T-helper 2 cell (primary cell): ENCODE data around the gene FGF22.
A peak's percentile ranks its signal among the peaks of the same experiment; 100 is the strongest.
"Not testable (repeated sequence)": the region's sequence is repeated elsewhere in the genome, so short reads cannot be mapped to it uniquely, and the experiment has no call there.

Experiments
- DNase-seq, 5 experiments: peaks; one replicate each; pipeline versions ENCODE4 v3.0.0 to v3.0.0-alpha.2; 2012 to 2022

The FGF22 gene

DNA sequence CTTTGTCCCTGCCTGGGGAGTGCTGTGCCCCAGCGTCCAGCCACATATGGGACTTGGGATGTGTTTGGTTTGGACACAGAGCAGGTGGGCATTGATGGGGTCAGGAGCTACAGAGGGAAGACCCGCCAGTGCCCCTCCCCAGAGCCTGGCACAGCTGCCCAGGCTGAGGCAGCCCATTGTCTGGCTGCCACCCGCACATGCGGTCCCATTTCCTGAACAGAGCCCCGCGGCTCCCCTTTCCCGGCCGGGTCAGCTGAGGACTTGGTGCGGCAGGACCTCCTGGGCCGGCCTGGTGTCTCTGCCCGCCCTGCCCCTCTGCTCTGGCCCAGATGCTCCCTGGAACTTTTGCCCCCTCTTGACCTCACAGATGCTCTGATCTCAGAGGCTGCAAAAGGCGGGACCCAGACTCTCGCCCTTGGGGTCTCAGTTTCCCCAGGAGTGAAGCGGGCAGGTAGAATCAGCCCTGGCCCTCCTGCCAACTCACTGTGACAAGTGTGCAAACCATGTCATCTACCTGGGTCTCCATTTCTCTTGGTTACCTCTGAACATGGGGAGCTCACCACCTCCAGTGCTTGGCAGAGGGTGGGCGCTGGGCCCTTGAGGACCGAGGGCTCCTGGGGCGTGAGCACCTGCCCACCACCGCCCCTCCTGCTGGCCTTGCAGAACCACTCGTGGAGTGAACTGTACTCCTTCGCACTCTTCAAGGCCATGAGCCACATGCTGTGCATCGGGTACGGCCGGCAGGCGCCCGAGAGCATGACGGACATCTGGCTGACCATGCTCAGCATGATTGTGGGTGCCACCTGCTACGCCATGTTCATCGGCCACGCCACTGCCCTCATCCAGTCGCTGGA is 32.2 kb upstream of the FGF22 start:
- DNase-seq = no peak

DNA sequence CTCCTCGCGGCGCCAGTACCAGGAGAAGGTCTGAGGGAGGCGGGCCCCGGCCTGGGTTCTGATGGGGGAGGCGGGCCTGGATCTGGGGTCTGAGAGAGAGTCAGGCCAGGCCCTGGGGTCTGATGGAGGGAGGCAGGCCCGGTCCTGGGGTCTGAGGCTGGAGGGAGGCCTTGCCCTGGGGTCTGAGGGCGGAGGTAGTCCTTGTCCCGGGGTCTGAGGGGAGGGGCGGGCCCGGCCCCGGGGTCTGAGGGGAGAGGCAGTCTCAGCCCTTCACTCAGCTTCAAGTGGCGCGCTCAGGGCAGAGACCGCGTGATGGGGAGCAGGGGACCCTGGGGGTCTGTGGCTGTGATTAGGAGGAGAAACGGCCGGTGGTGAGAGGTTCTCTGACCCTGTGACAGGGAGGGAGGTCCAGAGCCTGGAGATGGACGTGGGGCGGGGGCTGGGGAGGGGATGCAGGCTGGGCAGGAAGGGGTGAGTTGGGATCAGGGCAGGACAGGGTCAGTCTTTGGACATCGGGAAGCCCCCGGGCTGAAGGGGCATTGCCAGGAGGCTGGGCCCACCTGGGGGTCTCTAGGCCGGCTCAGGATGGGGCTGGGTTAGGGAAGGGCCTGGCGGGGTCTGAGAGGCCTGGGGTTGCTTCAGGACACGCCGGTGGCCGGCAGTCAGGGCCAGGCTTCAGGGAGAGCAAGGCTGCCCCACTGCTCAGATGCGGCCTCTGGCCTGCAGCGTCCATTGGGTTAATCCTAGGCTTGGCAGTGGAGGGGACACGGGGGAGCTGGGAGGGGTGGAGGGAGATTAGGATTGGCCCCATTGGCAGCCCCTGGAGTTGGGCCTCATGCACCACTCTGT is 31.3 kb upstream of the FGF22 start:
- no peak for DNase-seq

DNA sequence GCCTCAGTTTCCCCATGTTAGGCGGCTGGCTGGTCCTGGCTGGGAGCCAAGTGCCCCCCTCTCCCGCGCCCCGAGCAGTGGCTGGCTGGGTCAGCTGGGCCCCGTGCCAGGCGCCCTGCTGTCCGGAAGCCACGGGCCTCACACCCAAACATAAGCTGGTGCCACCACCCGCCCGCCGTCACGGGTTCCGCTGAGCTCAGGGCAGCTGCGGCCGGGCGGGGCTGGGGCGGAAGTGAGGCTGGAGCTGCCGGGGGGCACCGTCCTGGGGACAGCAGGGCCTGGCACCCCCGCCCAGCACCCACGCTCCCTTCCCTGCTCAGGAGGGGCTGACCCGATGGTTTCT is 30.7 kb upstream of the FGF22 start:
- DNase-seq = no peak

DNA sequence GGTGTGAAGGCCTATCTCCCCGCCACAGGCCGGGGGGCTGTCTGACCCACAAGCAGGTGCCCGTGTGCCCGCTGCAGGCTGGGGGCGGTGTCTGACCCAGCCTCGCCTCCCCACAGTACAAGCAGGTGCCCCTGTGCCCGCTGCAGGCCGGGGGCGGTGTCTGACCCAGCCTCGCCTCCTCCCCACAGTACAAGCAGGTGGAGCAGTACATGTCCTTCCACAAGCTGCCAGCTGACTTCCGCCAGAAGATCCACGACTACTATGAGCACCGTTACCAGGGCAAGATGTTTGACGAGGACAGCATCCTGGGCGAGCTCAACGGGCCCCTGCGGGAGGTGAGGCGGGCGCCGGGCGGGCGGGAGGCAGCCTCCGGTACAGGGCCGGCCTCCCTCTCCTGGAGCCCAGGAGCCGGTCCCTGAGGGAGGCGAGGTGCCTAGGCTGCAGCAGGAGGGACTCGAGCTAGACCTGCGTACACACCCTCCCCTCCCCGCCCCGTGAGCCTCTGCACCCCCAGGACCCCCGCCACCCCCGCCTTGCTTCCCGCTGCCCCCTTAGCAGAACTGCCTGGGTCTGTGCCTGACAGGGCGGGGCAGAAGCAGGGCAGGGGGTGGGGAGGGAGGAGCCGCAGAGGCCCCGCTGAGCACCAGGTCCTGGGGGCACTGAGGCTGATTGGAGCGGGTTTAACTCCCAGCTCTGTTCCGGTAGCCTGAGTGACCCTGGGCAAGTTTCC is 29.4 kb upstream of the FGF22 start:
- peak in 3 of 5 experiments; percentile 35 to 81 (median 44) for DNase-seq

DNA sequence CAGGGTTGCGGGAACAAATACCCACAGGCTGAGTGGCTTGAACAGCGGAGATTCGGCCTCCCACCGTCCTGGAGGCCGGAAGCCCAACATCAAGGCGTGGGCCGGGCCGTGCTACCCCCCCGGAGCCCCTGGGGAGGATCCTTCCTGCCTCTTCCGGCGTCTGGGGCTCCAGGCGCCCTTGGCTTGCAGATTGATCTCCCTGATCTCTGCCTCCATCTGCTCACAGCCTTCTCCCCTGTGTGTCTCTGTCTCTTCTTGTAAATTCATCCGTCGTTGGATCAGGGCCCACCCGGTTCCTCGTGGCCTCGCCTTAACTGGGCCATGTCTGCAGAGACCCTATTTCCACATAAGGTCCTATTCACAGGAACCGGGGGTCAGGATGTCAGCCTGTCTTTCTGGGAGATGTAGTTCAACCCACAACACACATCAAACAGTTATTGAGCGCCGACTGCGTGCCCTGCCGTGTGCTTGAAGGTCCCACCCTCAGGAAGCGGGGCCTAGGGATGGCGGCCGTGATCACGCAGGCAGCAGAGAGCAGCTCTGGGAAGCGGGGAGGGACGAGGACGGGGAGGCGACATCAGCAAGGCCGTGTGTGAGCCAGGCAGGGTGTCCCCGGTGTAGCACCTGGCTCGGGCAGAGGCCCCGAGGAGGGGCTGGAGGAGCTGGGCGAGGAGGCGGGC is 28.7 kb upstream of the FGF22 start:
- DNase-seq = peak; percentile 15 to 84 (median 55)

DNA sequence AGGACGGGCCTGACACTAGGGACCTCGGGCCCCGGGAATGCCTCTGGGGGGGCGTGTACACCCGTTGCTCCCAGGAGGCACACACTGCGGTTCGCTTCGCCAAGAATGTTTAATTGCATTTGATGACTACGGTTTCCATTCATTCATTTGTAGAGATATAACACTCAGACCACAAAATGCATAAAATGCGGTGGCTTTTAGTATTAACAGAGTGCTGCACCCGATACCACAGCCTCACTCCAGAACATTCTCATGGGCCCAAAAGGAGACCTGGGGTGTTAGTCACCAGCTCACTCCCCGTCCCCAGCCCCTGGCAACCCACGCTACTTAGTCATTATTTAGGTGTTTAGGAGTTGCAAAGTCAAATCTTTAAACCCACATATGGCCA is 28.2 kb upstream of the FGF22 start:
- DNase-seq = peak in 3 of 5 experiments; percentile 58 to 67 (median 61)

DNA sequence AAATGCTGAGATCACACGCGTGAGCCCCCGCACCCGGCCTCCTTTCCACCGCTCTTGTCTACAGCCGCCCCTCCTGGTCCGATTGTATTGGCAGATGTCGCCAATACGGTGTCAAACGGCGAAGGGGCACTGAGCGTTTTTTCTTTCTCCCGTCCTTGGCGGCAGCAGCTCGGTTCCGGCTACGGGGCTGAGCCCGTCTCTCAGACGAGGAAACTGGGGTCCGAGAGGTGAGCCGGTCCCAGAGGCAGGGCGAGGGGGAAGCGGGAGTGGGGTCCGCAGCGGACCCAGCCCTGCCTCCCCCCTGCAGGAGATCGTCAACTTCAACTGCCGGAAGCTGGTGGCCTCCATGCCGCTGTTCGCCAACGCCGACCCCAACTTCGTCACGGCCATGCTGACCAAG is 26.7 kb upstream of the FGF22 start:
- DNase-seq = no peak

DNA sequence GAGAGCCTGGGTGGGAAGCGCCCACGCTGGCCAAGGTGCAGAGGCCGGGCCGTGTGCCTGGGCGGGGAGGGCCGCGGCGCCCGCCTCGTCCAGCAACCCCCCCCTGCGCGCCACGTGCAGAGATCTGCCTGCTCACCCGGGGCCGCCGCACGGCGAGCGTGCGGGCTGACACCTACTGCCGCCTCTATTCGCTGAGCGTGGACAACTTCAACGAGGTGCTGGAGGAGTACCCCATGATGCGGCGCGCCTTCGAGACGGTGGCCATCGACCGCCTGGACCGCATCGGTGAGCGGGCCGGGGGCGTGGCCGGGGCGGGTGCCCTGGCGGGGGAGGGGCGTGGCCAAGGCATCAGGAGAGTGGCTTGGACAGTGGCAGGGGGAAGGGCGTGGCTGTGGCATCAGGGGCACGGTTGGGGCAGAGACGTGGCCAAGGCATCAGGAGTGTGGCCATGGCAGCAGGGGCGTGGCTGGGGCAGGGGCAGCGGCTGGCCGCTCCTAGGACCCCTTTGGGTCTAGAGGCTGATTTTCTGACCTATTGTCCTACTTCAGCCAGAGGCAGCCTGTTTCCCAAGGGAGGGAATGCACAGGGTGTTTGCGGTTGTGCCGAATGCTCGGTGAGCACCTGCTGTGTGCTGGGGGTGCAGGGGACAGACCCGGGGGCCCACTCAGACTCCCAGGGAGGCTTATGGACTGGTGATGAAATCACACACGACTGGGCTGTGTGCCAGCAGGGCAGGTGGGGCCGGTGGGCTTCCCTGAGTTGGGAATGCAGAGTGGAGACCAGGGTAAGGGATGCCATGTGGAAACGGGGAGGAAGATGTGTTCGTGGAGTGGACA is 25.7 kb upstream of the FGF22 start:
- DNase-seq = no peak

DNA sequence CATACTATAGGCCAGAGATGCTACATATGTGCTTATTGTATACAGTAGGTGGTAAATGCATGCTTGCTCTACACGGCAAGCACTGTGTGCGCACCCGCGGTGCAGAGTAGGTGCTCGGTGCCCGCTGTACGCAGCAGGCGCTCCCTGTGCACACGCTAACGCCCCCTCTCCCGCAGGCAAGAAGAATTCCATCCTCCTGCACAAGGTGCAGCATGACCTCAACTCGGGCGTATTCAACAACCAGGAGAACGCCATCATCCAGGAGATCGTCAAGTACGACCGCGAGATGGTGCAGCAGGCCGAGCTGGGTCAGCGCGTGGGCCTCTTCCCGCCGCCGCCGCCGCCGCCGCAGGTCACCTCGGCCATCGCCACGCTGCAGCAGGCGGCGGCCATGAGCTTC is 24.1 kb upstream of the FGF22 start:
- no peak for DNase-seq

DNA sequence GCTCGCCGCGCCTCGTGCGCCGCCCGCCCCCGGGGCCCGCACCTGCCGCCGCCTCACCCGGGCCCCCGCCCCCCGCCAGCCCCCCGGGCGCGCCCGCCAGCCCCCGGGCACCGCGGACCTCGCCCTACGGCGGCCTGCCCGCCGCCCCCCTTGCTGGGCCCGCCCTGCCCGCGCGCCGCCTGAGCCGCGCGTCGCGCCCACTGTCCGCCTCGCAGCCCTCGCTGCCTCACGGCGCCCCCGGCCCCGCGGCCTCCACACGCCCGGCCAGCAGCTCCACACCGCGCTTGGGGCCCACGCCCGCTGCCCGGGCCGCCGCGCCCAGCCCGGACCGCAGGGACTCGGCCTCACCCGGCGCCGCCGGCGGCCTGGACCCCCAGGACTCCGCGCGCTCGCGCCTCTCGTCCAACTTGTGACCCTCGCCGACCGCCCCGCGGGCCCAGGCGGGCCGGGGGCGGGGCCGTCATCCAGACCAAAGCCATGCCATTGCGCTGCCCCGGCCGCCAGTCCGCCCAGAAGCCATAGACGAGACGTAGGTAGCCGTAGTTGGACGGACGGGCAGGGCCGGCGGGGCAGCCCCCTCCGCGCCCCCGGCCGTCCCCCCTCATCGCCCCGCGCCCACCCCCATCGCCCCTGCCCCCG is 23.5 kb upstream of the FGF22 start:
- no peak for DNase-seq

DNA sequence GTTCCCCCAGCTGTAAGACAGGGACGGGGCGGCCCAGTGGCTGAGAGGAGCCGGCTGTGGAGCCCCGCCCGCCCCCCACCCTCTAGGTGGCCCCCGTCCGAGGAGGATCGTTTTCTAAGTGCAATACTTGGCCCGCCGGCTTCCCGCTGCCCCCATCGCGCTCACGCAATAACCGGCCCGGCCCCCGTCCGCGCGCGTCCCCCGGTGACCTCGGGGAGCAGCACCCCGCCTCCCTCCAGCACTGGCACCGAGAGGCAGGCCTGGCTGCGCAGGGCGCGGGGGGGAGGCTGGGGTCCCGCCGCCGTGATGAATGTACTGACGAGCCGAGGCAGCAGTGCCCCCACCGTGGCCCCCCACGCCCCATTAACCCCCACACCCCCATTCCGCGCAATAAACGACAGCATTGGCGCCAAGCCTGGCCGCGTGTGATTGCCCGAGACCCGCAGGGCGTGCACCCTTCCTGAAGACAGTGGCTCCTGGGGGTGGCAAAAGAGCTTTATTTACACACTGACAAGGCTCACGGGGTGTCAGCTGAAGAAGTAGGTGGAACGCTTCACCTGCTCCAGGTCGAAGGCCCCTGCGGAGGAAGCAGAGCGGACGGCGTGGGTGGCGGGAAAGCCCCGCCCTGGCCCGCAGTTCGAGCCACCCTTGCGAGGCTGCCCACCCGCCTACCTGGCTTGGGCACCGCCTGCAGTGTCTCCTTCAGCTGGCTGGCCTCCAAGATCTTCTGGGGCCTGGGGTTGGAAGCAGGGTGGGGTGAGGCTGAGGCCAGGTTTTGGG is 22.7 kb upstream of the FGF22 start:
- no peak for DNase-seq

DNA sequence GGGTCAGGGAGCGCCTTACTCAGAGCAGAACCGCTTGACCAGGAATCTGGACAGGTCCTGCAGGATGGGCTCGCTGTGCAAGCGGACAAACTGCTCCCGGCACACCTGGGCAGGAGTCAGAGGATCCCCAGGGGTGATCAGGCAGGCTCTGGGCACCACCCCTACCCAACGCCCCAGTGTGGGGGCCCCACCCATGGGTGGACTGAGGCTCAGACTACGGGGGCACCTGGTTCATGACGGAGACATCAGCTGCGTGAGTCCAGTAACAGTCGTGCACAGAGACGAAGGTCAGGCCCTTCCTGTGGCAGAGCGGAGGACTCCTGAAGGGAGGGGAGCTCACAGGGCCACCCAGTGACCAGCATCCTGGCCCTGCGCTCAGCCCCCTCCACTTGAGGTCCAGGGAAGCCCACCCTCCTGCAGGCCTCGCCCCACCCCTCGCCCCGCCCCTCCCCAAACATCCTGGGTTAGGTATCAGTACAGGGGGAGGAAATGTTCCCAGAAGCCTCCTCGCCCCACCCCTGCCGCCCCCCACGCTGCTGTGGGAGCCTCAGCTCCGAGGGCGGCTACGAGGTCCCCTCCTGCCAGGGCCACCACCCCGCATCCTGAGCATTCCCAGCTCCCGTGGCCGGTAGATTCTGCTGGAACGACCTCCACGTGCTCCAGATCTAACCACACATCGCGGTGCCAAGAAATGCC is 22.0 kb upstream of the FGF22 start:
- DNase-seq = no peak

DNA sequence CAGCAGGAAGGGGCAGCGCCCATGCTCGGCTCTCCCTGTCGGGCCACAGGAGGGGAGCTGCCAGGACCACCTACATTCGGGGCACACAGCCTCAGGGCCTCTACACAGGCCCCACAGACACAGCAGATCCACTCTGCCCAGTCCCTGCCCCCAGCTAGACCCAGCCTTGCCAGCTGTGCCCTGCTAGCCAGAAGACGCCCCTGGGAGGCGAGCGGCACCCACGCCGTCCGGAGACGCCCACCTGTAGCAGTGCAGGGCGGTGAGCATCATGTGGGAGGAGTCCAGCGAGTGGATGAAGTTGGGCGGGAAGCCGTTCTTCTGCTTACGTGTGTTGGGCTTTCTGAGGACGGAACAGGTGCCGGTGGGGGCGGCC is 21.4 kb upstream of the FGF22 start:
- no peak for DNase-seq

DNA sequence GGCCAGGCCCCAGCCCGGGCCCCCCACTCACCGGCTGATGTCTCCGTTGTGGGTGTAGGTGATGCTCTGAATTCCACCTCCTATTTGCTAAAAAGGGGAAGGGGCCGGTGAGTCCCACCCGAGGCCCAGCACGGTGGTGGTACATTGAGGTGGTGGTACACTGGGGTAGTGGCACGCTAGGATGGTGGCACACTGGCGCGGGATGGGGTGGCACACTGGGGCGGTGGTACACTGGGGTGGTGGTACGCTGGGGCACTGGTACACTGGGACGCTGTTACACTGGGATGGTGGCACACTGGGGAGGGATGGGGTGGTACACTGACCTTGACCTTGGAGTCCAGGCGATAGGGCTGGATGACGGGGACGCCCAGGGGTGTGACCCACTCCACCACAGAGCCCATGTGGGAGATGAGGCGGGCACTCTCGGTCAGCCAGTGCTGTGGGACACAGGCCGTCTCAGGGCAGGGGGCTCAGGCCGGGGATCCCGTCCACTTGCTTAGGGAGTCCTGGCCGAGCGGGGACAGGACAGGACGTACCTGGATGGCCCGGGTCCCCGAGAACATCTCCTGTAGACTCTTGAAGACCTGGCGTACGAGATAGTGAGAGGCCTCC is 20.9 kb upstream of the FGF22 start:
- no peak for DNase-seq

DNA sequence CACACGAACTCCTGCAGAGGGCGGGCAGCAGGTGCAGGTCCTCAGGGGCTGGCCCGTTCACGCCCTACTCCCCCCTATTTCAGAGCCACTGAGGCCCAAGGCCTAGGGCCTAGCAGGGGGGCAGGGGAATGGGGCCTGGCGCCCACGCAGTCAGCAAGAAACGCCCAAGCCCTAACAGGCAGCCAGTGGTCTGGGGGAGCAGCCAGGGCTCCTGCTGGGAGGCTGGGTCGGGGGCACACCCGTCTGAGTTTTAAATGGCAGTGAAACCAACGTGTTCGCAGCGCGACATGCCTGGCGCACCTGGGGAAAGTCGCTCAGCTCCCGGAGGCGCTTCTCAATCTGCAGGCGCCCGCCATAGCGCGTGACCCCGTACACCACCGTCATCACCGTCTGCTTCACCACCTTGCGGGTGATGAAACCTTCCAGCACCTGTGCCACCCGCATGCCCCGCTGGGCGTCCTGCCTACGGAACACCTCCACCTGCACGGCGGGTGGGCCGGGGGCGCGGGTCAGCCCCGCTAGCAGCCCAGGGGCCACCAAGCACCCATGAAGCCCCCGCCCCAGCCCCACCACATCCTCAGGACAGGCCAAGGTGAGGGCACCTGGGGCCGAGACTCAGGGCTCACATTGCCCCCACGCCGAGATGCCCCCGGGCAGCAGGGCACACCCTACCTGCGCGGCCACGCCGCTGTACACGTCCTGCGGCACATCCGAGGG is 20.2 kb upstream of the FGF22 start:
- no peak for DNase-seq

DNA sequence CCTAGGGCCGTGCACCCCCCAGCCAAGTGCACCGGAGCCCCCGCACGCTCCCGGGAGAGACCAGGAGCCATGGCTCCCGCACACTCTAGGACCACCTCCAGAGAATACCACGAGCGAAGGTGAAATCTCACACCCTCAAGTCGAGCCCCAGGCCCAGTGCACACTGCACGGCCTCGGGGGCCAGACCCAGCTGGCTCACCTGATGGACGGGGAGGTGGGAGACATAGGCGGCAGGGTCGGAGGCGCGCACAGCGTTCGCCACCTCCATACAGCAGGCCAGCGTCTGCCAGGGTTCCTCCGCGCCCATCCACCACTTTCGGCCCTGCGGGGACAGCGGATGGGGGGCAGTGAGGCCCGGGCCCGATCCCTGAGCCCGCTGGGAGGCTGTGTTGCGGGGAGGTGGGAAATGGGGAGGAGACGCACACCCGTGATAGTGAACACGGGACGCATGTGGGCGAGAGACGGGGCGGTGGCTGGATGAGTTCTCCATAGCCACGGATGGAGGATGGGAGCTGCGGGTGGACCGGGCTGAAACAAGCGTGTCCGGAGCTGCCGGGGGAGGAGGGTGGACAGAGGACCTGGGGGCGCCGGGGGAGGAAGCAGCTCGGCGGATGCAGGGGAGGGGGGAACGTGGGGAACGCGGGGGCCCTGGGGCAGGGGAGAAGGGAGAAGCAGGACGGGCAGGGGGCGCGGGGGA is 19.4 kb upstream of the FGF22 start:
- DNase-seq = no peak

DNA sequence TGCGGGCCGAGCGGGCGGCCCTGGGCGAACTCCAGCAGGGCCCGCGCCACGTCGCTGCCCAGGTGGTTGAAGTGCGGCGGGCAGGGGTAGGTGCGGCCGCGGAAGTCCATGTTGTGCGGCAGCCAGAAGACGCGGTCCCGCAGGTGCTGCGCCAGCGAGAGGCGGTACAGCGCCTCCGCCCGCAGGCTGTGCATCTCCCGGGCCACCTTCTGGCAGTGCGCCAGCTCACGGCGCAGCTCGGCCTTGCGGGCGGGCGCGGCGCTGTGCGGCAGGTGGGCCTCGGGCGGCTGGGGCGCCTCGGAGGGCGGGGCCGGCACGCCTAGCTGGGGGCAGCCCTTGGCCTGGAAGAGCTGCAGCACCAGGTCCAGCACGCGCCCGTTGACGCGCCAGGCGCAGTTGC is 18.5 kb upstream of the FGF22 start:
- DNase-seq = not testable (repeated sequence)

DNA sequence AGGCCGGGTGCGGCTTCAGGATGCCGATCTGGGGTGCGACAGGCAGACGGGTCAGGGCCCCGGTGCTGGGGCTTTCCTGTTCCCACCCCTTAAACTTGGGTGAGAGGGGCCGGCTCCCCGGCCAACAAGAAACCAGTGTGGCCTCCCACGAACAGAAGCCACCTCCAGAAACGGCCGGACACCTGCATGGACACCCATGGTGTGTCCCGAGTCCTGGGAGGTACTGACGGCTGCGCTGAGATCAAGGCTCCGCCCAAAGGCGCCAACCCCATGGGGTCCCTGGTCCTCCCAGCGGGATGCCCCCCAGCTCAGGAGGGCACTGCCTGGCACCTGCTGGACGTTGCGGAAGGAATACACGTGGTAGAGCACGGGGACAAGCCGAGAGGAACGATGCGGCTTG is 17.9 kb upstream of the FGF22 start:
- no peak for DNase-seq
